GM12873 (cell line): ENCODE data around the gene ITK.
A peak's percentile ranks its signal among the peaks of the same experiment; 100 is the strongest.

ENCODE experiments used
- TF ChIP-seq, protein P1 (sequence below): IDR thresholded peaks from 2 replicates; pipeline ENCODE4 v1.5.1; 2012; ENCODE audit warnings: low read depth, mild to moderate bottlenecking, moderate library complexity, low read length, control low read depth; ENCODE audit not compliant: insufficient read depth; ENCODE audit errors: missing control alignments

The ITK gene

GRCh38 chr5:157148734-157149615 lies 31.7 kb upstream of the ITK start:
- TF ChIP-seq, protein P1, sequence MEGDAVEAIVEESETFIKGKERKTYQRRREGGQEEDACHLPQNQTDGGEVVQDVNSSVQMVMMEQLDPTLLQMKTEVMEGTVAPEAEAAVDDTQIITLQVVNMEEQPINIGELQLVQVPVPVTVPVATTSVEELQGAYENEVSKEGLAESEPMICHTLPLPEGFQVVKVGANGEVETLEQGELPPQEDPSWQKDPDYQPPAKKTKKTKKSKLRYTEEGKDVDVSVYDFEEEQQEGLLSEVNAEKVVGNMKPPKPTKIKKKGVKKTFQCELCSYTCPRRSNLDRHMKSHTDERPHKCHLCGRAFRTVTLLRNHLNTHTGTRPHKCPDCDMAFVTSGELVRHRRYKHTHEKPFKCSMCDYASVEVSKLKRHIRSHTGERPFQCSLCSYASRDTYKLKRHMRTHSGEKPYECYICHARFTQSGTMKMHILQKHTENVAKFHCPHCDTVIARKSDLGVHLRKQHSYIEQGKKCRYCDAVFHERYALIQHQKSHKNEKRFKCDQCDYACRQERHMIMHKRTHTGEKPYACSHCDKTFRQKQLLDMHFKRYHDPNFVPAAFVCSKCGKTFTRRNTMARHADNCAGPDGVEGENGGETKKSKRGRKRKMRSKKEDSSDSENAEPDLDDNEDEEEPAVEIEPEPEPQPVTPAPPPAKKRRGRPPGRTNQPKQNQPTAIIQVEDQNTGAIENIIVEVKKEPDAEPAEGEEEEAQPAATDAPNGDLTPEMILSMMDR: peak; percentile 85

- TF ChIP-seq, protein P1: no peak
Observed at GRCh38 chr5:157150995-157151394, 29.6 kb upstream of the ITK start.

DNA sequence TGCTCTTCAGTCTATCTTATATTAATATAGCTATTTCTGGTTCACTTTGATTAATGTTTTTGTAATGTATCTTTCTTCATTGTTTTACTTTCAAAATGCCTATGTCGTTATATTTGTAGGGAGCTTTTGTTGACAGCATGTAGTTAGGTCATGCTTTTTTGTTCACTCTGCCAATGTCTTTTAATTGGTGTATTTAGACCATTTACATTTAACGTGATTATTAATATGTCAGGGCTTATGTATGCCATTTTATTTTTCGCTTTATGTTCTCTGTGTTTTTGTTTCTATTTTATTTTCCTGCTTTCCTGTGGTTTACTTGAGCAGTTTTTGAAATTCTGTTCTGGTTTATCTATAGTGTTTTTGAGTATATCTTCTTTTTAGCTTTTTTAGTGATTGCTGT lies 25.3 kb upstream of the ITK start:
- TF ChIP-seq, protein P1: no peak

DNA sequence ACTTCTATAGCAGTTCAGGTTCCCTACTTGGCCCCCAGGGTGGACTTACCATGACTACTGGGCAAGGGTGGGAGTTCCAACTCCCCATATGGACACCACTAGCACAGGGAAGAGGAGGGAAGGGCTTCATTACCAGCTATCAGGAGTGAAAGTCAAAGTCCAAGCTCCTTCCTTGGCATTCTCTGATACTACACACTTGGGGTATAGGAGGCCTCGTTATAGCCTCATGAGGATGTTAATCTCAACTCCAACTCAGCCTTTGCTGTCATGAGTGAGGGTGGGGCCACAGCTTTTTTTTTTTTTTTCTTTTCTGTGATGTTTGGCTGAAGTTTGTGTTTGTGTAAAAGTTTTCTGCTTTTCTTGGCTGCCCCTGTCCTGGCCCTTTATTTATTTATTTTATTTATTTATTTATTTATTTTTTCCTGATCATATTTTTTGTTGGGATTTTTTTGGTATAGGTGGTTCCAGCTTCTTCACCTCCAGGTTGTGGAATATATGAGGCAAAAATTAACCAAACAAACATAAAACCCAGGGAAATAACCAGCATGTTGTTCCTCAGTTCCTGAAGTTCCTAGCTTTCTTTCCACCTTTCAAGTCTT lies 23.2 kb upstream of the ITK start:
- TF ChIP-seq, protein P1: no peak

GRCh38 chr5:157159209-157159751 lies 21.4 kb upstream of the ITK start:
- TF ChIP-seq, protein P1: no peak

GRCh38 chr5:157160001-157160400 lies 20.6 kb upstream of the ITK start:
- TF ChIP-seq, protein P1: no peak

GRCh38 chr5:157161996-157162395 lies 18.6 kb upstream of the ITK start:
- TF ChIP-seq, protein P1: no peak
